Memory B cell (primary cell): ENCODE measurements around the gene KRTAP10-12.
"Not testable (repeated sequence)": the region's sequence is repeated elsewhere in the genome, so short reads cannot be mapped to it uniquely, and the experiment has no call there.

ENCODE experiments used
- ATAC-seq: fragments of 150-1000 bp; cut with Tn5 transposase; 2 replicates; pipeline ENCODE4 v1.10.0; 2021; ENCODE audit warnings: low read depth, mild to moderate bottlenecking, moderate library complexity
- DNase-seq, 2 donors: peaks; one replicate each; pipeline ENCODE4 v3.0.0; 2022; ENCODE audit warnings: low spot score in 2 of 2
- H3K27ac Mint-ChIP-seq: one replicate; pipeline ENCODE4 v1.8.0; 2022; ENCODE audit warnings: mild to moderate bottlenecking, moderate library complexity, mixed read lengths
- H3K27me3 Mint-ChIP-seq: one replicate; pipeline ENCODE4 v1.8.0; 2022; ENCODE audit warnings: mixed read lengths
- H3K36me3 Mint-ChIP-seq: one replicate; pipeline ENCODE4 v1.8.0; 2022; ENCODE audit warnings: mild to moderate bottlenecking, mixed read lengths
- H3K4me1 Mint-ChIP-seq: one replicate; pipeline ENCODE4 v1.8.0; 2022; ENCODE audit warnings: mixed read lengths
- H3K4me3 Mint-ChIP-seq: one replicate; pipeline ENCODE4 v1.8.0; 2022; ENCODE audit warnings: mild to moderate bottlenecking, moderate library complexity, mixed read lengths
- H3K9me3 Mint-ChIP-seq: one replicate; pipeline ENCODE4 v1.8.0; 2022; ENCODE audit warnings: mixed read lengths

The KRTAP10-12 gene

DNA sequence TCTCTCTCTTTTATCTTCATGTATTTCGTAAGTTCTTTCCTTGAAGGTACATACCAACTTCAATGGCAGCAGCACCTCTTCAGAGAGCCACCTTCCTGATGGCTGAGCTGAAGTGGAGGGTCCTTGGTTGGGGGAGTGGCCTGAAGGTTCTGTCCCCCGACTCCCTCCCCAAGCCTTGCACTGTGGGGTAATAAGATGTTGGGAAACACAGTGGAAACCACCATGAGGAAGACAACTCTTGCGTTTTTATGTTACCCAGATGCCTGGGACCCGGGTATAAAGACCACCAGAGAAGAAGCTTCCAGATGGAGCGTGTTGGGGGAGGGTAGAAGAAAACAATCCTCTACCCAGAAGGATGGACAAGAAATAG lies 38.4 kb upstream of the KRTAP10-12 start:
- peaks cover 10% of the 10 kb centered on the region for H3K27me3 Mint-ChIP-seq
- ATAC-seq (no peak), DNase-seq (no peak)
- no peak overlapping the region for H3K4me3 Mint-ChIP-seq
- peaks cover 7% of the 10 kb centered on the region for H3K4me1 Mint-ChIP-seq
- peaks cover 1% of the 10 kb centered on the region for H3K36me3 Mint-ChIP-seq
- no peak overlapping the region for H3K27ac Mint-ChIP-seq
- H3K9me3 Mint-ChIP-seq = peaks cover 15% of the 10 kb centered on the region

DNA sequence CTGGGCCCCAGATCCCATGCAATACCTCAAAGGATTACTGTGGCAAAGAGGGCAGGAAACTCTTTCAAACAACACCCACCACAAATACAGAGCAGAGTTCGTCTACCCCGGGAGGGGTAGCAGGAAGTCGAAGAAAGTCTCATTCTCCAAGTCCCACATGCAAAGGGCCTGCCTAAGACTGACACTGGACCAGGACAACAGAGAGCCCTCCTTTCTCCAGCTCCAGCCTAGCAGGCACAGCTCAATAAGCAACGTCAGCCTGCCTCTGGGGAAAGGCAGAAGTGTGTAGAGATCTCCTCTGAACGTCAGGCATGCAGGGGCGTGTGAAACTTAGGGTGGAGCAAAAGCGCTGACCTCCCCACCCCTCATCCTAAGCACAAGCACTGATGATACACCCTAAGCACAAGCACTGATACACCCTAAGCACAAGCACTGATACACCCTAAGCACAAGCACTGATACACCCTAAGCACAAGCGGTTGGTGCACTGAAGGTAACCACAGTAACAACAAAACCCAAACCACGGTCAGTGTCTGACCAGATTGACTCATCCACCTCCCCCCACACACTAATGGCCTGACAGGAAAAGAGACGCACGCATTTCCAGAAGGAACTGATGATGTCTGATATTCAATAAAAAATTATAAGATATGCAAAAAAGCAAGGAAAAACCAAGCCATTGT lies 37.9 kb upstream of the KRTAP10-12 start:
- H3K27ac Mint-ChIP-seq = no peak overlapping the region
- H3K27me3 Mint-ChIP-seq = peaks cover 10% of the 10 kb centered on the region
- H3K36me3 Mint-ChIP-seq = peaks cover 1% of the 10 kb centered on the region
- ATAC-seq (no peak), DNase-seq (no peak)
- H3K9me3 Mint-ChIP-seq = peaks cover 15% of the 10 kb centered on the region
- peaks cover 7% of the 10 kb centered on the region for H3K4me1 Mint-ChIP-seq
- H3K4me3 Mint-ChIP-seq = no peak overlapping the region

- peaks cover 14% of the 10 kb centered on the region for H3K27me3 Mint-ChIP-seq
- not testable (repeated sequence) for H3K36me3 Mint-ChIP-seq, ATAC-seq, H3K4me1 Mint-ChIP-seq, DNase-seq, H3K4me3 Mint-ChIP-seq, H3K27ac Mint-ChIP-seq
- peaks cover 12% of the 10 kb centered on the region for H3K9me3 Mint-ChIP-seq
Observed at GRCh38 chr21:44661567-44661966, 35.4 kb upstream of the KRTAP10-12 start.

DNA sequence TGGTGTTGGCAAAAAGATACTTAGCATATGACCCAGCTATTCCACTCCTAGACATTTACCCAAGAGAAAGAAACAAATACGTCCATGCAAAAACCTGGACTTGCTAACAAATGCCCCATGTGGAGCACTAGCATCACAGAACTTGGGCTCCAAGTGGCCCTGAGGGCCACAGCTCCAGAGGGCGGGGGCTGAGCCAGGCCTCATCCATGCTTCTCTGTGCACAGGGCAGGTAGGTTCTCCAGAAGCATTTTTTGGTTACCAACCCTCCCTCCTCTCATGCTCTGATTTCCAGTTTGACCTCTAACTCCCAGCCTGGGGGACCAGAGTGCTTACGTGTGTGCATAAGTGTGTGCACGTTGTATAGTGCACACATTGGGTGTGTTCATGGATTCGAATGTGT lies 32.3 kb upstream of the KRTAP10-12 start:
- Mint-ChIP-seq H3K9me3 (peaks cover 10% of the 10 kb centered on the region), H3K27me3 (peaks cover 20% of the 10 kb centered on the region), H3K4me3 (no peak overlapping the region), H3K36me3 (peaks cover 4% of the 10 kb centered on the region), H3K4me1 (no peaks in the 10 kb centered on the region), H3K27ac (no peak overlapping the region)
- ATAC-seq (no peak), DNase-seq (no peak)

DNA sequence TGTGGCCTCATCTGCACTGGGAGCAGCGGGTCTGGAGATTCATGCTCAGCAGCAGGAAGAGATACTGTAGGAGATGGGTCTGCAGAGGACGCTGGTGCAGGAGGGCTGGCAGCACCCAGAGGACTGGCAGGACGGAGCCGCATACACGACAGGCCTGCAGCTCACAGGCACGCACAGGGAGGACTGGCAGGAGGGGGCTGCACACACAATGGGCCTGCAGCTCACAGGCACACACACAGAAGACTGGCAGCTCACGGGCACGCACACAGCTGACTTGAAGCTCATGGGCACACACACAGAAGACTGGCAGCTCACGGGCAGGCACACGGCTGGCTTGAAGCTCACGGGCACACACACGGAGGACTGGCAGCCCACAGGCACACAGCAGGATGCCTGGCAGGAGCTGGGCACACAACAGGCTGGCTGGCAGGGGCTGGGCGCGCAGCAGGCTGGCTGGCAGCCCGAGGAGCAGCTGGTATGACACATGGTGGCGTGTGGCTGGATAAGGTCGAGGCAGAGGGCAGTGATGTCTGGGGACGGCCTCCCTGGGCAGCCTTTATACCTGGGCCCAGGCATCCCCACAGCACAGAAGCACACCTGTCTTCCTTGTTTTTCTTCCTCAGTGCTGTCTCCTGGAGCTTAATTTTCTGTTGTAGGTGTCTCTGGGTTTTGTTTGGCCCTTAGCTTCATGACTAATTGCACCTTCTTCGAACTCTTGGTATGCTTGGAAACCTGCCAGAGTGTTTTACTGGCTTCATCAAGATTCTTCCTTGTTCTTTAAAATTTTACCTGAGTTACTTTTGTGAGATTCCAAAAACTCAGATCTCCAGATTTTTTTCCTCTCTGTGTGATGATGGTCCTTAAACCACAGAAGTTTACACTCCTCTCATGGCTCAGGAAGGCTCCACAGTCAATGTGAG lies 30.3 kb upstream of the KRTAP10-12 start, which contains the start of gene KRTAP12-2:
TSS of gene KRTAP12-2 (minus strand) at position 527 of the 920 bp plus-strand sequence. CDS start at position 486, 41 bp downstream.
- no peaks in the 10 kb centered on the region for H3K4me1 Mint-ChIP-seq
- peaks cover 20% of the 10 kb centered on the region for H3K27me3 Mint-ChIP-seq
- H3K9me3 Mint-ChIP-seq = peaks cover 10% of the 10 kb centered on the region
- H3K36me3 Mint-ChIP-seq = peaks cover 4% of the 10 kb centered on the region
- ATAC-seq (no peak), DNase-seq (no peak)
- no peak within 1 kb of the TSS for H3K27ac Mint-ChIP-seq
- no peak within 1 kb of the TSS for H3K4me3 Mint-ChIP-seq

DNA sequence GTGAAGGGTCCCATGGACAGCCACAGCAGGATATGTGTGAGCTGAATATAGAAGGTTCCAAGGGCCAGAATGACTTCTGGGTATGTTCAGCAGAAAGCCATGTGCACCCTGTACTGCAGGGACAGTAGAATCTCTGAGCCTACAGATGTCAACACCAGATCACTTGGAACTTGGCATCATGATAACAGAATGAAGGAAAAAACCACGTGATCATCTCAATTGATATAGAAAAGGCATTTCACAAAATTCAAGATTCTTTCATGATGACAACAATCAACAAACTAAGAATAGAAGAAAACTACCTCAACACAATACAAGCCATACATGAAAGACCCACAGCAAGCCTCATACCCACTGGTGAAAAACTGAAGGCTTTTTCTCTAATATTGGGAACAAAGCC lies 29.4 kb upstream of the KRTAP10-12 start:
- Mint-ChIP-seq H3K27ac (no peak overlapping the region), H3K27me3 (peaks cover 16% of the 10 kb centered on the region), H3K4me3 (no peak overlapping the region), H3K36me3 (peaks cover 4% of the 10 kb centered on the region), H3K4me1 (no peaks in the 10 kb centered on the region), H3K9me3 (peaks cover 8% of the 10 kb centered on the region)
- ATAC-seq (no peak), DNase-seq (no peak)

DNA sequence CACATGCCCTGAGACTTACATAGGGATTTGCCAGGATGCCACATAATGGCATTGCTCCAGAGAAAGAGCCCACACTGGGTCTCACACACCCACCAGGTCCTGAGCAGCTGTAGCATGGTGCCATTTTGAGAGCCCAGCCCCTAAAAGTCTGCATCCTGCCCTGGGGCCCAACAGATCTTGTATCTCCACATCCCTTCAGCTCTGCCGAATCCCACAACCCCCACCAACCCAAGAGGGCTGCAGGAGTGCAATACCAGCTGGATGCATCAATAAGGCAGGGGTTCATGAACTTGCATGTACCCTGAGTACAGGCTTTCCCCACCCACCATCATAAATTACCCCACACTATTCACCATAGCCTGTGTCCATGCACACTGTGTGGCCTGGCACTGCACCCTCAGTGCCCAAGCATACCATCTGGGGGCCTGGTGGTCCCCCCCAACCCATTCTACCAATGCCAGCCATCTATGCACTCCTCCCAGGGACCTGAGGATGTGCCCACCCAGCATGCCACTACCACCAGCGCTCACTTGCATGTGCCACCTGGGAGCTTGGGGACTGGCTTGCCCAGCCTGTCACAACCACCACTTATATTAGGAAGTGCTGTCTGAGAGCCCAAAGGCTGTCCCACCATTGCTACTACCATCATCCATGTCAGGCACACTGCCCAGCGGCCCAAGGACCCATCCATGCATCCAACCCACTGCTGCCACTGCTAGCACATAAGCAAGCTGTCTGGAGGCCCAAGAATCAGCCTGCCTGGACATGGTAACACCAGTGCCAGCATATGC lies 26.1 kb upstream of the KRTAP10-12 start:
- Mint-ChIP-seq H3K4me1 (no peaks in the 10 kb centered on the region), H3K36me3 (peaks cover 7% of the 10 kb centered on the region), H3K27ac (no peak overlapping the region), H3K4me3 (no peak overlapping the region), H3K9me3 (peaks cover 11% of the 10 kb centered on the region), H3K27me3 (peaks cover 20% of the 10 kb centered on the region)
- ATAC-seq (no peak), DNase-seq (no peak)

- H3K27ac Mint-ChIP-seq = no peak overlapping the region
- peaks cover 7% of the 10 kb centered on the region for H3K36me3 Mint-ChIP-seq
- no peak for ATAC-seq
- DNase-seq = no peak
- H3K4me1 Mint-ChIP-seq = no peaks in the 10 kb centered on the region
- no peak overlapping the region for H3K4me3 Mint-ChIP-seq
- peaks cover 15% of the 10 kb centered on the region for H3K27me3 Mint-ChIP-seq
- peaks cover 11% of the 10 kb centered on the region for H3K9me3 Mint-ChIP-seq
Observed at GRCh38 chr21:44671911-44672310, 25.1 kb upstream of the KRTAP10-12 start.

DNA sequence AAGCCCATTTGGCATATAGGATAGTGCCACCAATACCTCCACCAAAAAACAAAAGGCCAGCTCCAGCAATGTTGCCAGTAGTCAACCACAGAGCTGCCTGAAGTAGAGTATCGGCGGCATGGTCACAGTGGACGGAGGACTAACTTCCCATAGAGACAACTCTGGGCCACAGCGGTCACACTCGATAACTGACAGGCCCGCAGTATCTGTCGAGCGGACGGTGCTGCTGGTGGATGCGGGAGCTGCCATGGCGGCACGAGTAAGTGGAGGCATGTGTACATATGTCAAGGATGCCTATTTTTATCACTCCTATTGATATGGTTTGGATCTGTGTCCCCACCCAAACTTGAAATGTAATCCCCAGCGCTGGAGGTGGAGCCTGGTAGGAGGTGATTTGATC lies 19.1 kb upstream of the KRTAP10-12 start:
- ATAC-seq (no peak), DNase-seq (no peak)
- no peak overlapping the region for H3K27ac Mint-ChIP-seq
- peaks cover 19% of the 10 kb centered on the region for H3K27me3 Mint-ChIP-seq
- peaks cover 4% of the 10 kb centered on the region for H3K36me3 Mint-ChIP-seq
- H3K4me1 Mint-ChIP-seq = no peaks in the 10 kb centered on the region
- no peak overlapping the region for H3K4me3 Mint-ChIP-seq
- peaks cover 4% of the 10 kb centered on the region for H3K9me3 Mint-ChIP-seq

GRCh38 chr21:44681152-44681551 lies 15.8 kb upstream of the KRTAP10-12 start:
- Mint-ChIP-seq H3K27ac (no peak overlapping the region), H3K27me3 (peaks cover 24% of the 10 kb centered on the region), H3K9me3 (no peaks in the 10 kb centered on the region), H3K4me1 (no peaks in the 10 kb centered on the region), H3K36me3 (no peaks in the 10 kb centered on the region), H3K4me3 (no peak overlapping the region)
- DNase-seq (no peak), ATAC-seq (no peak)

DNA sequence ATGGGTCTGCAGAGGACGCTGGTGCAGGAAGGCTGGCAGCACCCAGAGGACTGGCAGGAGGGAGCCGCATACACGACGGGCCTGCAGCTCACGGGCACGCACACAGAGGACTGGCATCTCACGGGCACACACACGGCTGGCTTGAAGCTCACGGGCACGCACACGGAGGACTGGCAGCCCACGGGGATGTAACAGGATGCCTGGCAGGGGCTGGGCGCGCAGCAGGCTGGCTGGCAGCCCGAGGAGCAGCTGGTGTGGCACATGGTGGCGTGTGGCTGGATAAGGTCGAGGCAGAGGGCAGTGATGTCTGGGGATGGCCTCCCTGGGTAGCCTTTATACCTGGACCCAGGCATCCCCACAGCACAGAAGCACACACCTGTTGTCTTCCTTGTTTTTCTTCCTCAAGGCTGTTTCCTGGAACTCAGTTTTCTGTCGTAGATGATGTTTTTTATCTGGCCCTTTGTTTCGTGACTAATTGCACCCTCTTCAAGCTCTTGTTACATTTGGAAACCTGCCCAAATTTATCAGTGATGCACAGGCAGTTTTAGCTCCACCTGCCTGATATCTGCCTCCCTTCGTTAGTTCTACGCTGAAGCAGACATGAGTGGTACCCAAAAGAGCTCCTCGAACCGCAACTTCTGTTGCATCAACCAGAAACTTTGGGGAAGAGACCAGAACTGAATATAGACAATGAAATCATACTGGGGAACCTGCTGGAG lies 15.0 kb upstream of the KRTAP10-12 start, which contains the start of gene KRTAP12-1:
TSS of gene KRTAP12-1 (minus strand) at position 303 of the 719 bp plus-strand sequence. CDS start at position 263, 40 bp downstream.
- no peak for ATAC-seq
- peaks cover 29% of the 10 kb centered on the region for H3K27me3 Mint-ChIP-seq
- no peak for DNase-seq
- no peak within 1 kb of the TSS for H3K4me3 Mint-ChIP-seq
- H3K36me3 Mint-ChIP-seq = no peaks in the 10 kb centered on the region
- H3K9me3 Mint-ChIP-seq = no peaks in the 10 kb centered on the region
- no peaks in the 10 kb centered on the region for H3K4me1 Mint-ChIP-seq
- H3K27ac Mint-ChIP-seq = no peak within 1 kb of the TSS

DNA sequence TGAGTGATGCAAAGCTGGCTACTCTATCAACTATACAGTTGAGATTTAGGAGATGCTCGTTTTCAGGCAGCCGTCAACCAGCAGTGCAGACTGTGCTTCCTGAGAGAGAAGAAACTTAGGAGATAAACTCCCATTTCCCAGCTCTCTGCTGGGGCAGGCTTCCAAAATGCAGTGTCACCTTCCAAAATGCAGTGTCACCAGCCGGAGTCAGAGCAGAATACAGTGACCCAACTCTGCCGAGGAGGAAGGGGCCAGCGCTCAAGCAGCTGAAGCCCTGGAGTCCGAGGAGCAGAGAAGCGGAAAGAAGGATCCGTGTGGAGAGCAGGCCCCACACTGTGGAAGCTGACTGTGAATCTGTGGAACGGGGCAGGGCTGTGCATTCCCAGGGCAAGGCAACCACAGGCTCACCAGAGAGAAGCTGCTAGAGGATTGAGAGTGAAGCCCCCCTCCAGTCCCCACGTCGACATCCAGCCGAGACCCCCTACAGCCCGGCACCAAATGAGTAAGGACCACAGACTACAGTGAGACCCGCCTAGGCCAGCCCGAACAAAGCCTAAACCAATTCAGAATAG lies 14.3 kb upstream of the KRTAP10-12 start:
- Mint-ChIP-seq H3K4me3 (no peak overlapping the region), H3K27me3 (peaks cover 32% of the 10 kb centered on the region), H3K36me3 (no peaks in the 10 kb centered on the region), H3K4me1 (no peaks in the 10 kb centered on the region), H3K9me3 (no peaks in the 10 kb centered on the region), H3K27ac (no peak overlapping the region)
- no peak for ATAC-seq
- DNase-seq = no peak

GRCh38 chr21:44684077-44684476 lies 12.9 kb upstream of the KRTAP10-12 start:
- Mint-ChIP-seq H3K4me3 (no peak overlapping the region), H3K27me3 (peaks cover 35% of the 10 kb centered on the region), H3K36me3 (no peaks in the 10 kb centered on the region), H3K27ac (no peak overlapping the region), H3K9me3 (no peaks in the 10 kb centered on the region), H3K4me1 (no peaks in the 10 kb centered on the region)
- DNase-seq = no peak
- ATAC-seq = no peak
